ENCODE measurements around the gene CYP3A5.

The CYP3A5 gene

GRCh38 chr7:99677013-99677647, 2.7 kb downstream of the CYP3A5 start:
- DNase-seq (ENCODE audit: low read depth) = no peak
- no peak for TF ChIP-seq CTCF (conservative IDR thresholded peaks at IDR 0.05; ENCODE audit: low read depth, low read length)
- no peak overlapping the region for H3K4me3 ChIP-seq (ENCODE audit: low read depth, low read length)

GRCh38 chr7:99674995-99675742, 4.6 kb downstream of the CYP3A5 start:
- DNase-seq (ENCODE audit: low read depth) = no peak
- no peak for TF ChIP-seq CTCF (conservative IDR thresholded peaks at IDR 0.05; ENCODE audit: low read depth, low read length)

GRCh38 chr7:99672573-99672972, 7.2 kb downstream of the CYP3A5 start:
- no peak for DNase-seq (ENCODE audit: low read depth)
- TF ChIP-seq CTCF (conservative IDR thresholded peaks at IDR 0.05; ENCODE audit: low read depth, low read length) = no peak
- H3K4me3 ChIP-seq (ENCODE audit: low read depth, low read length) = no peak overlapping the region

More at GRCh38 chr7:99674995-99675742, 4.6 kb downstream of the CYP3A5 start:
- no peak overlapping the region for H3K4me3 ChIP-seq (ENCODE audit: low read depth, low read length)

- no peak for TF ChIP-seq CTCF (conservative IDR thresholded peaks at IDR 0.05; ENCODE audit: low read depth, low read length)
- H3K4me3 ChIP-seq (ENCODE audit: low read depth, low read length) = no peak overlapping the region
- DNase-seq (ENCODE audit: low read depth) = no peak
These were observed 10.0 kb downstream of the CYP3A5 start for GRCh38 chr7:99669782-99670181.

GRCh38 chr7:99668541-99668940, 11.3 kb downstream of the CYP3A5 start:
- H3K4me3 ChIP-seq (ENCODE audit: low read depth, low read length) = no peak overlapping the region
- no peak for TF ChIP-seq CTCF (conservative IDR thresholded peaks at IDR 0.05; ENCODE audit: low read depth, low read length)
- no peak for DNase-seq (ENCODE audit: low read depth)

- no peak for DNase-seq (ENCODE audit: low read depth)
- no peak overlapping the region for H3K4me3 ChIP-seq (ENCODE audit: low read depth, low read length)
- no peak for TF ChIP-seq CTCF (conservative IDR thresholded peaks at IDR 0.05; ENCODE audit: low read depth, low read length)
These were observed 12.6 kb downstream of the CYP3A5 start for GRCh38 chr7:99667179-99667578.

- no peak for TF ChIP-seq CTCF (conservative IDR thresholded peaks at IDR 0.05; ENCODE audit: low read depth, low read length)
- no peak overlapping the region for H3K4me3 ChIP-seq (ENCODE audit: low read depth, low read length)
- DNase-seq (ENCODE audit: low read depth) = no peak
These were observed 13.8 kb downstream of the CYP3A5 start for GRCh38 chr7:99666013-99666395.
